ENCODE measurements around the gene TMEM213.

TMEM213 gene

GRCh38 chr7:138842111-138842510 is 44.3 kb downstream of the TMEM213 start:
- no peak for DNase-seq (ENCODE audit: low read depth)

- DNase-seq (ENCODE audit: low read depth): no peak
Observed at GRCh38 chr7:138843632-138844580, 46.1 kb downstream of the TMEM213 start.

- DNase-seq (ENCODE audit: low read depth): no peak
Observed at GRCh38 chr7:138845711-138846110, 47.9 kb downstream of the TMEM213 start.

- no peak for DNase-seq (ENCODE audit: low read depth)
Observed at GRCh38 chr7:138848056-138848980, 50.5 kb downstream of the TMEM213 start.

GRCh38 chr7:138849701-138850100 is 51.9 kb downstream of the TMEM213 start:
- DNase-seq (ENCODE audit: low read depth): no peak

- DNase-seq (ENCODE audit: low read depth): no peak
Observed at GRCh38 chr7:138852469-138852868, 54.7 kb downstream of the TMEM213 start.

- DNase-seq (ENCODE audit: low read depth): no peak
Observed at GRCh38 chr7:138853448-138853847, 55.7 kb downstream of the TMEM213 start.

GRCh38 chr7:138854115-138854645 is 56.4 kb downstream of the TMEM213 start:
- DNase-seq (ENCODE audit: low read depth): no peak

- no peak for DNase-seq (ENCODE audit: low read depth)
Observed at GRCh38 chr7:138857728-138858127, 59.9 kb downstream of the TMEM213 start.

GRCh38 chr7:138861051-138861450 is 63.3 kb downstream of the TMEM213 start:
- DNase-seq (ENCODE audit: low read depth): no peak

- no peak for DNase-seq (ENCODE audit: low read depth)
Observed at GRCh38 chr7:138863931-138864330, 66.1 kb downstream of the TMEM213 start.

GRCh38 chr7:138864667-138865066 is 66.9 kb downstream of the TMEM213 start:
- no peak for DNase-seq (ENCODE audit: low read depth)

- no peak for DNase-seq (ENCODE audit: low read depth)
Observed at GRCh38 chr7:138865843-138866242, 68.0 kb downstream of the TMEM213 start.

- no peak for DNase-seq (ENCODE audit: low read depth)
Observed at GRCh38 chr7:138866353-138866752, 68.6 kb downstream of the TMEM213 start.

- no peak for DNase-seq (ENCODE audit: low read depth)
Observed at GRCh38 chr7:138867744-138868143, 70.0 kb downstream of the TMEM213 start.

- DNase-seq (ENCODE audit: low read depth): no peak
Observed at GRCh38 chr7:138868711-138869110, 70.9 kb downstream of the TMEM213 start.

- no peak for DNase-seq (ENCODE audit: low read depth)
Observed at GRCh38 chr7:138869353-138869752, 71.6 kb downstream of the TMEM213 start.

GRCh38 chr7:138871065-138871813 is 73.4 kb downstream of the TMEM213 start:
- no peak for DNase-seq (ENCODE audit: low read depth)

GRCh38 chr7:138871814-138872090 is 74.0 kb downstream of the TMEM213 start:
- no peak for DNase-seq (ENCODE audit: low read depth)

GRCh38 chr7:138872576-138872975 is 74.8 kb downstream of the TMEM213 start:
- no peak for DNase-seq (ENCODE audit: low read depth)

- no peak for DNase-seq (ENCODE audit: low read depth)
Observed at GRCh38 chr7:138873220-138873892, 75.6 kb downstream of the TMEM213 start.

Data from T-helper 22 cell (primary cell).